A204.1 (cell line): ENCODE results near the gene BRCA2.

Experiments used
- FAIRE-seq: peaks from 2 replicates; lab custom pipeline; 2012; peaks lifted over from hg19 to GRCh38; lab: Jason Lieb, UNC

BRCA2 gene

GRCh38 chr13:32429433-32429909 is 114.2 kb downstream of the BRCA2 start:
- FAIRE-seq = no peak

GRCh38 chr13:32430018-32430747 is 114.9 kb downstream of the BRCA2 start:
- FAIRE-seq = no peak

- FAIRE-seq = no peak
These were observed 116.1 kb downstream of the BRCA2 start for GRCh38 chr13:32431361-32431760.

- FAIRE-seq = no peak
These were observed 117.5 kb downstream of the BRCA2 start for GRCh38 chr13:32432856-32433255.

GRCh38 chr13:32438871-32439270 is 123.6 kb downstream of the BRCA2 start:
- FAIRE-seq = no peak

- FAIRE-seq = no peak
These were observed 127.8 kb downstream of the BRCA2 start for GRCh38 chr13:32443111-32443510.

- no peak for FAIRE-seq
These were observed 130.2 kb downstream of the BRCA2 start for GRCh38 chr13:32445461-32445860.

- no peak for FAIRE-seq
These were observed 130.9 kb downstream of the BRCA2 start for GRCh38 chr13:32446220-32446619.

- FAIRE-seq = no peak
These were observed 131.6 kb downstream of the BRCA2 start for GRCh38 chr13:32446773-32447465.

GRCh38 chr13:32447894-32448623 is 132.8 kb downstream of the BRCA2 start:
- no peak for FAIRE-seq

GRCh38 chr13:32448972-32449371 is 133.7 kb downstream of the BRCA2 start:
- FAIRE-seq = no peak
